KMS-11 (cell line): ENCODE data around the gene TRIO.

Experiments used
- H2AFZ ChIP-seq: fragments of 200-600 bp; sonication (generic); 2 replicates; pipeline ENCODE4 v1.6.1; 2016; ENCODE audit warnings: antibody characterized with exemption, mixed run types, low read depth
- H3K27ac ChIP-seq: fragments of 200-600 bp; sonication (generic); 2 replicates; pipeline ENCODE4 v1.6.1; 2016; ENCODE audit warnings: mild to moderate bottlenecking, mixed run types
- H3K27me3 ChIP-seq: fragments of 200-600 bp; sonication (generic); 2 replicates; pipeline ENCODE4 v1.6.1; 2017; ENCODE audit warnings: mild to moderate bottlenecking, low read depth, mixed run types, moderate library complexity; ENCODE audit not compliant: insufficient read depth
- H3K36me3 ChIP-seq: fragments of 200-600 bp; sonication (generic); 2 replicates; pipeline ENCODE4 v1.6.1; 2017; ENCODE audit warnings: mild to moderate bottlenecking, mixed run types; ENCODE audit not compliant: insufficient read depth
- H3K4me1 ChIP-seq: fragments of 200-600 bp; sonication (generic); 2 replicates; pipeline ENCODE4 v1.6.1; 2016; ENCODE audit warnings: mild to moderate bottlenecking, low read depth, mixed run types; ENCODE audit not compliant: poor library complexity, severe bottlenecking
- H3K4me2 ChIP-seq: fragments of 200-600 bp; sonication (generic); 2 replicates; pipeline ENCODE4 v1.7.0; 2016; ENCODE audit warnings: mild to moderate bottlenecking, mixed run types
- H3K4me3 ChIP-seq: fragments of 200-600 bp; sonication (generic); IDR thresholded peaks from 2 replicates; pipeline ENCODE4 v1.6.1; 2017; ENCODE audit warnings: low read depth, low read length, mixed read lengths; ENCODE audit not compliant: insufficient read depth
- H3K79me2 ChIP-seq: fragments of 200-600 bp; sonication (generic); 2 replicates; pipeline ENCODE4 v1.6.1; 2016; ENCODE audit warnings: low read depth, mixed run types; ENCODE audit not compliant: insufficient read depth
- H3K9ac ChIP-seq: fragments of 200-600 bp; sonication (generic); 2 replicates; pipeline ENCODE4 v1.6.1; 2016; ENCODE audit warnings: mild to moderate bottlenecking, mixed run types
- H4K20me1 ChIP-seq: fragments of 200-600 bp; sonication (generic); 2 replicates; pipeline ENCODE4 v1.6.1; 2016; ENCODE audit warnings: mild to moderate bottlenecking, mixed run types; ENCODE audit not compliant: insufficient read depth
- TF ChIP-seq, protein P1 (sequence below): fragments of 200-600 bp; sonication (generic); conservative IDR thresholded peaks from 2 replicates; pipeline ENCODE4 v1.6.1; 2017; ENCODE audit warnings: low read depth, mild to moderate bottlenecking, antibody characterized with exemption, low read length, moderate library complexity, mixed read lengths

TRIO gene

DNA sequence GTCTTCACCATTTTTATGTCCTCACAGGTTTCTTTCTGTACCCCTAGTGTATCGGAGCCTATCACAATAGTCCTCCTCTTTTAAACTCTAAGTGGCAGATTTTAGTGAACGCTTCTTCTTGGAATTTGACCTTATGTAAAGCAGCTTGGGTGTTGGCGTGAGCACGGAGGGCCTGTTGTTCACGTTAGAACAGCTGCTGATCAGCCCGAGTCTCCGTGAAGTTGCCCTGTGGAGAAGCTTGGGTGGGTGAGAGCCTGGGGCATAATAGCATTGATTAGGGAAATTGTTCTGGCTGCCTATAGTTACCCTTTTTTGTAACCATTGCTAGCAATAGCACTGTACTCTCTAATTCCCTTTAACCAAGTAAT, 271.5 kb downstream of the TRIO start:
- Histone ChIP-seq H3K9ac (no peak overlapping the region), H4K20me1 (no peaks in the 10 kb centered on the region), H2AFZ (no peak overlapping the region), H3K36me3 (no peaks in the 10 kb centered on the region; the same call in 1 of the 2 replicates), H3K4me2 (no peak overlapping the region), H3K4me3 (no peak overlapping the region), H3K27me3 (no peaks in the 10 kb centered on the region), H3K79me2 (no peaks in the 10 kb centered on the region), H3K4me1 (no peaks in the 10 kb centered on the region), H3K27ac (no peak overlapping the region)
- TF ChIP-seq, protein P1, sequence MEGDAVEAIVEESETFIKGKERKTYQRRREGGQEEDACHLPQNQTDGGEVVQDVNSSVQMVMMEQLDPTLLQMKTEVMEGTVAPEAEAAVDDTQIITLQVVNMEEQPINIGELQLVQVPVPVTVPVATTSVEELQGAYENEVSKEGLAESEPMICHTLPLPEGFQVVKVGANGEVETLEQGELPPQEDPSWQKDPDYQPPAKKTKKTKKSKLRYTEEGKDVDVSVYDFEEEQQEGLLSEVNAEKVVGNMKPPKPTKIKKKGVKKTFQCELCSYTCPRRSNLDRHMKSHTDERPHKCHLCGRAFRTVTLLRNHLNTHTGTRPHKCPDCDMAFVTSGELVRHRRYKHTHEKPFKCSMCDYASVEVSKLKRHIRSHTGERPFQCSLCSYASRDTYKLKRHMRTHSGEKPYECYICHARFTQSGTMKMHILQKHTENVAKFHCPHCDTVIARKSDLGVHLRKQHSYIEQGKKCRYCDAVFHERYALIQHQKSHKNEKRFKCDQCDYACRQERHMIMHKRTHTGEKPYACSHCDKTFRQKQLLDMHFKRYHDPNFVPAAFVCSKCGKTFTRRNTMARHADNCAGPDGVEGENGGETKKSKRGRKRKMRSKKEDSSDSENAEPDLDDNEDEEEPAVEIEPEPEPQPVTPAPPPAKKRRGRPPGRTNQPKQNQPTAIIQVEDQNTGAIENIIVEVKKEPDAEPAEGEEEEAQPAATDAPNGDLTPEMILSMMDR, result no peak

DNA sequence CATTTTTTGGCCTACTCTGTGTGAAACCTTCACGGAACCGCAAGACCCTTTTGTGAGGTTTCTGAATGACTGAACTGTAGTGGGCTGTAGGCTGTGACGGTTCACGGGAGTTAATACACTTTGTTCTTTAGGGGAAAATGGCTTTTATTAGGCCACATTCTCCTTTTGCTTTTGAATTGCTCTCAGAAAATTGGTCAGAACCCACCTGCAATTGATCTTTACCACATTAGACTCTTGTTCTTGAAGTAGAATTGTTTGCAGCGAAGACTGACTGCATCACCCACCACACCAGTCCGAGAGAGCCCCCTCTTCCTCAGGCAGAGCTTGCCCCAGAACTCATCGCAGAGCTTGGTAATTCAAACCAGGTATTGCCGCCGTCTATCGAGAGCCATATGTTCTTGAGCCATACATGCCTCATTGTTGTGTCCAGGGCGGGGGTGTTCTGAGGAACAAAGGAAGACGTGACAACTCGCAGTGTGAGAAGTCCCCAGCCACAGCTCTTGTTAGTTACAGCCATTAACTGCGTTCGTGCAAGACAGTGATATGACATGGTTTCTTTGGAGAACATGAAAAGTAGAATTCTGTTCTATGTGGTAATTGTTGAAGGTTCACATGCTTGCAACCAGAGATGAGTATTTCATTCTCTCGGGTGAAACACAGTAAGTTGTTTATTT, 272.0 kb downstream of the TRIO start:
- Histone ChIP-seq H3K4me2 (no peak overlapping the region), H3K9ac (no peak overlapping the region), H4K20me1 (no peaks in the 10 kb centered on the region), H2AFZ (no peak overlapping the region), H3K27ac (no peak overlapping the region), H3K36me3 (no peaks in the 10 kb centered on the region; the same call in 1 of the 2 replicates), H3K27me3 (no peaks in the 10 kb centered on the region), H3K79me2 (no peaks in the 10 kb centered on the region), H3K4me1 (no peaks in the 10 kb centered on the region), H3K4me3 (no peak overlapping the region)
- TF ChIP-seq, protein P1, result no peak

DNA sequence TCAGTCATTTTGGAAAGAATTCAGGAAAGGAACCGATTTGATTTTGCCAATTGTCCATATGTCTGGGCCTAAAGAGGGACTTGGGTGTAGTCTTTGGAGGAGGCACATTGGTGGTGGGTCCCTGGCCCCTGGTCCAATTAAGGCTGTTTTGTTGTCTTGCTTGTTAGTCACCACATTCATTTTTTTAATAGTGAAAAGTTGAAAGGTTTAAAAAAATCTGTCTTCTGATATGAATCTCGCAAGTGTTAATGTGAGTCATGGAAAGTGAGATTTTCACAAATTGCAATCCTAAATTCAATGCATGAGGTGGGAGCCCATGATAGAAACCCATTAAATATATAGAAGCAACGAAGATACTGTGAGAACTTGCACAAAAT, 272.5 kb downstream of the TRIO start:
- H3K9ac ChIP-seq, result no peak overlapping the region
- H4K20me1 ChIP-seq, result no peaks in the 10 kb centered on the region
- no peaks in the 10 kb centered on the region for H3K27me3 ChIP-seq
- TF ChIP-seq, protein P1, result no peak
- no peaks in the 10 kb centered on the region for H3K4me1 ChIP-seq
- no peaks in the 10 kb centered on the region for H3K79me2 ChIP-seq
- H3K4me2 ChIP-seq, result no peak overlapping the region
- H3K27ac ChIP-seq, result no peak overlapping the region
- no peak overlapping the region for H3K4me3 ChIP-seq
- no peaks in the 10 kb centered on the region; the same call in 1 of the 2 replicates for H3K36me3 ChIP-seq
- no peak overlapping the region for H2AFZ ChIP-seq

DNA sequence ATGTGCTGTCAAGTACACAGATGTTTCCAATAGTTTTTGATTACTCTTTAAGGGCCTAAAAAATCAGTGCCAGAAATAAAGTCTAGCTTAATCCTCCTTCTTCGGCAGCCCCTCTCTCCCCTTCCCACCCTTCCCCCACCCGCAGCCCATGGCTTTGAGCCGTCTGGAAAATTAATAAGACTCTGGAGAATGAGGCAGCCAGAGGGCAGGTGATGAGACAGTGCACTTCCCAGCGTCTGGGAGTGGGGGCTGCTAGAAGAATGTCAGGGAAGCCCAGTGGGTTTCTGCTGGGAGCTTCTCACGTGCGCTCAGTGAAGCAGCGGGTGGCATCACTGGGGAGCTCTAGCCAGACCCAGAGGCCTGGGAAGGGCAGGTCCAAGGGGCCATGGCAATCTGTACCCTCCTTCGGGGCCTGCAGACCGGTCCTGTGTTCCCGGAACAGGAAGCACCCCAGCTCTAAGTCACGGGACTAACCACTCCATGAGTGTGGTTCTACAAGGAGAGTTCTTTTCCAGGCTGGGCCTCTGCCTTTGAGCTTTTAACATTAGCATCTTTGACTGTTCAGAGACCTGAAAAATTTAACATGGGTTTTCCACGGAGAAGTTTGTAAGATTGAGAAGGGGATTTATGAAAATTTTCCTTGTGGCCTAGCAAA, 273.6 kb downstream of the TRIO start:
- Histone ChIP-seq H2AFZ (no peak overlapping the region), H3K27me3 (no peaks in the 10 kb centered on the region), H3K36me3 (no peaks in the 10 kb centered on the region; the same call in 1 of the 2 replicates), H4K20me1 (no peaks in the 10 kb centered on the region), H3K9ac (no peak overlapping the region), H3K27ac (no peak overlapping the region), H3K4me1 (no peaks in the 10 kb centered on the region), H3K4me3 (no peak overlapping the region), H3K4me2 (no peak overlapping the region), H3K79me2 (no peaks in the 10 kb centered on the region)
- TF ChIP-seq, protein P1, result no peak
